ENCODE data around the gene SLC12A6.

- no peak for TF ChIP-seq POLR2AphosphoS5 (IDR thresholded peaks at IDR 0.05)
- TF ChIP-seq CTCF (IDR thresholded peaks at IDR 0.05): no peak
Observed at GRCh38 chr15:34280193-34280592, 57.4 kb downstream of the SLC12A6 start.

Data from transverse colon (tissue), 4 donors.